PC-9 (cell line): ENCODE measurements around the gene KPNA6. TPM values are rescaled to one million over a fixed set of nuclear protein-coding genes. Genes with fewer than 3 reads are reported as not detected.

Source experiments
- BruUV-seq: library from RNA; stranded (reverse); fragments of 400-500 nt; replicated peaks from 2 replicates; lab custom pipeline; 2021; lab: Mats Ljungman, UMichigan
- CTCF ChIA-PET: fragments of 300-600 bp; sonication (Branson Sonifier 250); formaldehyde crosslinking; loops from one replicate; lab custom pipeline; 2022; ENCODE audit warnings: antibody characterized with exemption; lab: Charles Lee
- POLR2A ChIA-PET: fragments of 300-600 bp; sonication (Branson Sonifier 250); formaldehyde crosslinking; loops from one replicate; lab custom pipeline; 2022; ENCODE audit warnings: antibody characterized with exemption; ENCODE audit not compliant: unreplicated experiment; lab: Charles Lee
- DNase-seq, 2 experiments: peaks; one replicate each; pipeline versions ENCODE4 v3.0.0 to v3.0.0-alpha.2; 2015 to 2022; ENCODE audit warnings: mixed read lengths in 1 of 2
- H2AFZ ChIP-seq: fragments of 200-600 bp; sonication (generic); 2 replicates; pipeline ENCODE4 v1.8.1; 2017; ENCODE audit warnings: antibody characterized with exemption
- H3F3A ChIP-seq: fragments of 200-600 bp; sonication (generic); 2 replicates; pipeline ENCODE4 v1.8.1; 2017; ENCODE audit warnings: antibody characterized with exemption, mild to moderate bottlenecking, low read depth; ENCODE audit not compliant: insufficient read depth
- H3K27ac ChIP-seq: fragments of 200-600 bp; sonication (generic); 2 replicates; pipeline ENCODE4 v1.6.1; 2016; ENCODE audit warnings: mixed run types
- H3K27me3 ChIP-seq: fragments of 200-600 bp; sonication (generic); 2 replicates; pipeline ENCODE4 v1.6.1; 2016; ENCODE audit warnings: low read depth, mixed run types; ENCODE audit not compliant: insufficient read depth
- H3K36me3 ChIP-seq: fragments of 200-600 bp; sonication (generic); 2 replicates; pipeline ENCODE4 v1.6.1; 2016; ENCODE audit warnings: low read depth, mixed run types
- H3K4me1 ChIP-seq: fragments of 200-600 bp; sonication (generic); replicated peaks from 2 replicates; pipeline ENCODE4 v1.6.1; 2016; ENCODE audit warnings: mixed run types; ENCODE audit not compliant: insufficient read depth
- H3K4me2 ChIP-seq: fragments of 200-600 bp; sonication (generic); 2 replicates; pipeline ENCODE4 v1.6.1; 2017; ENCODE audit warnings: mixed run types
- H3K4me3 ChIP-seq: fragments of 200-600 bp; sonication (generic); 2 replicates; pipeline ENCODE4 v1.6.1; 2016; ENCODE audit warnings: mixed run types
- H3K79me2 ChIP-seq: fragments of 200-600 bp; sonication (generic); 2 replicates; pipeline ENCODE4 v1.6.1; 2017; ENCODE audit warnings: low read depth, mixed run types
- H3K9me2 ChIP-seq: fragments of 200-600 bp; sonication (generic); 2 replicates; pipeline ENCODE4 v1.8.1; 2017; ENCODE audit warnings: mild to moderate bottlenecking; ENCODE audit not compliant: insufficient read depth
- H3K9me3 ChIP-seq: fragments of 200-600 bp; sonication (generic); 2 replicates; pipeline ENCODE4 v1.8.1; 2016; ENCODE audit warnings: low read depth; ENCODE audit not compliant: insufficient read depth
- H4K20me1 ChIP-seq: fragments of 200-600 bp; sonication (generic); 2 replicates; pipeline ENCODE4 v1.8.1; 2017; ENCODE audit not compliant: insufficient read depth
- CTCF ChIP-seq: fragments of 200-600 bp; sonication (generic); conservative IDR thresholded peaks from 2 replicates; pipeline ENCODE4 v1.6.1; 2017; ENCODE audit warnings: mixed run types, antibody characterized with exemption, mild to moderate bottlenecking, moderate library complexity
- EZH2 ChIP-seq: fragments of 200-600 bp; sonication (generic); IDR thresholded peaks from 2 replicates; pipeline ENCODE4 v1.8.0; 2017; ENCODE audit warnings: antibody characterized with exemption, low read depth
- intact Hi-C: fragments of 100-400 bp; cut with micrococcal nuclease; formaldehyde crosslinking; loops from one replicate; pipeline ENCODE4 v1.10.0; 2022; ENCODE audit not compliant: unreplicated experiment
- total RNA-seq: library from RNA; stranded (reverse); gene quantifications from 2 replicates; pipeline ENCODE4 v1.2.3, GENCODE V29; 2021

KPNA6 gene
- total RNA-seq, 1 experiment from 2014 or later, result 89.9 TPM

- peaks cover 15% of the 10 kb centered on the region for H3K36me3 ChIP-seq
- DNase-seq, result no peak
- no peak overlapping the region for H3K4me3 ChIP-seq
- H2AFZ ChIP-seq, result no peak overlapping the region
- no peaks in the 10 kb centered on the region for H3K79me2 ChIP-seq
- POLR2A ChIA-PET, result interaction anchor here (0.5 to 0.9 kb wide), 2 partner anchors 46 to 167 kb away, joined by 4 to 5 read pairs; no protein-coding TSS in a partner anchor
- CTCF ChIA-PET, result no interaction called here
- intact Hi-C loops, result no loop called here
- no peak overlapping the region for H3K27ac ChIP-seq
- no TSS peak for BruUV-seq
- H3K4me2 ChIP-seq, result no peak overlapping the region
- H4K20me1 ChIP-seq, result peaks cover 2% of the 10 kb centered on the region
- no peaks in the 10 kb centered on the region for H3K27me3 ChIP-seq
- H3K9me3 ChIP-seq, result no peaks in the 10 kb centered on the region
- H3K4me1 ChIP-seq, result no peaks in the 10 kb centered on the region
- H3F3A ChIP-seq, result peaks cover 50% of the 10 kb centered on the region
- TF ChIP-seq EZH2 (no peak), CTCF (no peak)
- H3K9me2 ChIP-seq, result no peaks in the 10 kb centered on the region
These were observed 90.0 kb downstream of the KPNA6 start for GRCh38 chr1:32197837-32198236.

DNA sequence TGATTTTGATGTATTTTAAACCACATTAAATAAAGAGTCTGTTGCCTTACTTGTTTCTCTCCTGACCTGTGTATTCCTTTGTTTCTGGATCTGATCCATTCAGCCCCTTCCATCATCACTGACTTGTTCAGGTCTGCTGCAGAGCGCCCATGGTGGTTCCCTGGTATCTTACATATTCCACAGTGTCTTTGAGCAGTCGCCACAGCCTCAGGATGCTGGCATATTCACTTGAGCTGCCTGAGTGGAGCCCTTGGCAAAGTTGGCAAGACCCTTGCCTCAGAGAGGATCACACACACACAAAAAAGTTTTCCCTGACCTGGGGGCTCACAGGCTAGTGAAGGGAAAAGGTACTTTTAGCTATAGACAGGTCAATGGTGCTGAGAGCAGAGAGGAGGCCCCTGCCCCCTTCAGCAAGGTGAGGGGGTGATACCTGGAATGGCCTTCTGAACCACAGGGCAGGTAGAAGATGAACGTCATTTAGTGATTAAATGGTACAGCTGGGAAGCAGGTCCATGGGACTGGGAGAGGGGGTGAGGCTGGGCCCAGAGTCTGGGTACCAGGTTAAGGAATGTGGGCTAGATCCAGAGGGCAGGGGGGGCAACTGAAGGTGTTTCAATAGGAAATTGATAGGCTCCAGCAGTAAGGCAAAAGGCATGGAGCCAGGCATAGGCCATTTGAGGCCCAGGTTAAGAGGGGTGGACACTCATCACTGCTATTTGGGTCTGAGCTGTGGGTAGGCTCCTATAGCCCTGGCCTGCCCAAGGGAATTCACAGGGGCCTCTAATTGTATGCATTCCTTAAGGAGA, 90.6 kb downstream of the KPNA6 start:
- Histone ChIP-seq H2AFZ (no peak overlapping the region), H3K9me3 (no peaks in the 10 kb centered on the region), H3K36me3 (peaks cover 11% of the 10 kb centered on the region; the same call in 1 of the 2 replicates), H3K4me3 (no peak overlapping the region), H3K4me1 (no peaks in the 10 kb centered on the region), H3K27me3 (no peaks in the 10 kb centered on the region), H4K20me1 (peaks cover 2% of the 10 kb centered on the region), H3K79me2 (no peaks in the 10 kb centered on the region), H3K9me2 (no peaks in the 10 kb centered on the region), H3K27ac (no peak overlapping the region), H3F3A (peaks cover 50% of the 10 kb centered on the region), H3K4me2 (no peak overlapping the region)
- no peak for DNase-seq
- no TSS peak for BruUV-seq
- CTCF ChIA-PET, result no interaction called here
- intact Hi-C loops, result no loop called here
- TF ChIP-seq CTCF, result no peak
- TF ChIP-seq EZH2, result no peak
- POLR2A ChIA-PET, result no interaction called here

DNA sequence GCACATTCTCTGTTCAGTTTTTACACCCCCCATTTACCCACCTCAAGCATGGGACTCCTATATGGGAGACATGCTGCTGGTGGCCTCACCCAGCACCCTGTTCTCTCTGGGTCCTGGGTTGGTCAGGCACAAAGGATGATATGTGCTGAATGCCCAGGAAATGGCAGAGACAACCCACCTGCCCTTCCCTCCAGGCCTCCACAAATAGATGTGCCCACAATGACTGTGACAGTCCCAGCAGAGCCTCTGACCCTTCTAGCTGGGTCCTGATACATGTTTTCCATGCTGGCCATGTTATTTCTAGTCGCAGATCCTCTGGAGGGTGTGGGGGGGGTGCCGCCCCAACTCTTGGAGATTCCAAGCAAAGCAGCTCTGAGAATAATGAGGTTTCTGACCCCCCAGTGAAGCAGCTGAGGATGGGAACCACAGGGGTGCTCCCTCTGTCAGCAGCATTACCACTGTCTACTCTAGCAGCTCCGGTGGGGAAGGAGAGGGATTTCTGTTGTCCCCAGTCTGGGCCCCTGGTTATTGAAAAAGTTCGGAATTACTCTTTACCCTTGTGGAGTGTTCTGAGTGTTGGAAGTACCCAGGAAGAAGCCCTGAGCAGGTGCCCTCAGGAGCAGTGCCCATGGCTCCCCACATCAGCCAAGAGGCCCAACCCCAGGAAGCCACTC, 91.3 kb downstream of the KPNA6 start:
- no peaks in the 10 kb centered on the region for H3K9me2 ChIP-seq
- DNase-seq, result no peak
- ChIA-PET POLR2A (interaction anchor here (0.8 kb wide), 1 partner anchor 20 kb away, joined by 11 read pairs; the partner anchor contains the start of gene TXLNA), CTCF (no interaction called here)
- no peak for TF ChIP-seq EZH2
- no peak for TF ChIP-seq CTCF
- H3K79me2 ChIP-seq, result no peaks in the 10 kb centered on the region
- no peaks in the 10 kb centered on the region for H3K9me3 ChIP-seq
- intact Hi-C loops, result no loop called here
- no peak overlapping the region for H3K4me2 ChIP-seq
- peaks cover 51% of the 10 kb centered on the region for H3F3A ChIP-seq
- no peaks in the 10 kb centered on the region for H3K4me1 ChIP-seq
- H3K27me3 ChIP-seq, result no peaks in the 10 kb centered on the region
- H3K4me3 ChIP-seq, result no peak overlapping the region
- peaks cover 2% of the 10 kb centered on the region for H4K20me1 ChIP-seq
- BruUV-seq, result no TSS peak
- H3K36me3 ChIP-seq, result peaks cover 11% of the 10 kb centered on the region; the same call in 1 of the 2 replicates
- no peak overlapping the region for H3K27ac ChIP-seq
- H2AFZ ChIP-seq, result no peak overlapping the region
